GM15510 (cell line): ENCODE results near the gene DEAF1.
A peak's percentile ranks its signal among the peaks of the same experiment; 100 is the strongest.

Source experiments
- POLR2A ChIP-seq: IDR thresholded peaks from 3 replicates; pipeline ENCODE4 v1.6.1; 2011; ENCODE audit warnings: borderline replicate concordance; ENCODE audit not compliant: insufficient read length; ENCODE audit errors: extremely low read depth

Gene DEAF1

GRCh38 chr11:694563-695287 lies at the start of gene DEAF1:
Gene DEAF1, minus strand, starts transcription at chr11:695222. Its CDS starts 175 bp downstream, at chr11:695047.
- TF ChIP-seq POLR2A, result peak; percentile 39

DNA sequence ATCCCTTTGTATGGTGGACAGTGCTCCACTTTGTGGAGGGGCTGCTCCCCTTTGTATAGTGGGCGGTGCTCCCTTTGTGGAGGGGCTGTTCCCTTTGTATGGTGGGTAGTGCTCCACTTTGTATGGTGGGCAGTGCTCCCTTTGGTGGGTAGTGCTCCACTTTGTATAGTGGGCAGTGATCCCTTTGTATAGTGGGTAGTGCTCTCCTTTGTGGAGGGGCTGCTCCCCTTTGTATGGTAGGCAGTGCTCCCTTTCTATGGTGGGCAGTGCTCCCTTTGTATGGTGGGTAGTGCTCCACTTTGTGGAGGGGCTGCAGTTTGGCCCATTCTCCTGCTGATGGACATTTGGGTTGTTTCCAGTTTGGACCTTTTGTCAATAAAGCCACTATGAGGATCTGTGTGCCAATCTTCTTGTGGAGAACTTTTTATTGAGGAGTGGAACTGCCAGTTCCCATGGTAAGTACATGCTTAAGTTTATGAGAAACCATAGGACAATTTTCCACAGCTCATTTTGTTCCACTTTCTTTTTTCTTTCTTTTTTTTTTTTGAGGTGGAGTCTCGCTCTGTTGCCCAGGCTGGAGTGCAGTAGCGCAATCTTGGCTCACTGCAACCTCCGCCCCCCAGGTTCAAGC lies 47.7 kb upstream of the DEAF1 start:
- no peak for TF ChIP-seq POLR2A

GRCh38 chr11:742156-742546 lies 47.1 kb upstream of the DEAF1 start:
- TF ChIP-seq POLR2A, result no peak

DNA sequence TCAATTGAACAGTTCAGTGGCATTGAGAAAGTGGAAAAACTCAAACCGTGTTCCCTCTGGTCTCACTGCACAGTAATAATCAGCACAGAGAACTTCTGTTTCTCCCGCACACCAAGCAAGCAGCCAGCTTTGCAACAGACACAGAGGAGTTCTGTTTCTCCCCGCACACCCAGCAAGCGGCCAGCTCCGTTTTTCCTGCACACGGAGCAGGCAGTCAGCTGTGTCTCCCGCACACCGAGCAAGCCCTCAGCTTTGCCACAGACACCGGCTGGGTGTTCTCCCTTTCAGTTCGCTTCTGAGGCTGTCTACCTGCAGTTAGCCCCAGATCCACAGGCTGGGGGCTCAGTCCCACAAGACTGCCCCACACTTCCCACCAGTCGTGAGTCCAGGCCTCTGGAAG lies 42.3 kb upstream of the DEAF1 start:
- no peak for TF ChIP-seq POLR2A

DNA sequence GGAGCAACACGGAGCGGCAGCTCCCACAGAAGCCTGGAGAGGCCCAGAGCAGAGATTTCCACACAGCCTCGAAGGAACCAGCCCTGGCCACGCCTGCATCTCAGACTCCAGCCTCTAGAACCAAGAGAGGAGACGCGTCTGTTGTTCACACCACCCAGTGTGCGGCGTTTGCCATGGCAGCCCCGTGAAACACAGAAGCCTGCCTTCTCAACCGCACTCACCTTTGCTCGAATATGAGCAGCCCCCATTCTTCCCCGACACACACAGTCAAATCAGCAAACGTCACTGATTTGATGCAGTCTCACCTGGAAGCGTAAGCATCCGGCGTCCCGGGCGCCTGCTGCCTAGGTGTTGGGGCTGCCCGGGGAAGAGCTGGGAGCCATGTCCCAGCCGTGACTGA lies 38.0 kb upstream of the DEAF1 start:
- TF ChIP-seq POLR2A, result no peak

- TF ChIP-seq POLR2A, result no peak
Measured at GRCh38 chr11:729492-730074, 34.6 kb upstream of the DEAF1 start.

GRCh38 chr11:728901-729491 lies 34.0 kb upstream of the DEAF1 start:
- TF ChIP-seq POLR2A, result no peak

DNA sequence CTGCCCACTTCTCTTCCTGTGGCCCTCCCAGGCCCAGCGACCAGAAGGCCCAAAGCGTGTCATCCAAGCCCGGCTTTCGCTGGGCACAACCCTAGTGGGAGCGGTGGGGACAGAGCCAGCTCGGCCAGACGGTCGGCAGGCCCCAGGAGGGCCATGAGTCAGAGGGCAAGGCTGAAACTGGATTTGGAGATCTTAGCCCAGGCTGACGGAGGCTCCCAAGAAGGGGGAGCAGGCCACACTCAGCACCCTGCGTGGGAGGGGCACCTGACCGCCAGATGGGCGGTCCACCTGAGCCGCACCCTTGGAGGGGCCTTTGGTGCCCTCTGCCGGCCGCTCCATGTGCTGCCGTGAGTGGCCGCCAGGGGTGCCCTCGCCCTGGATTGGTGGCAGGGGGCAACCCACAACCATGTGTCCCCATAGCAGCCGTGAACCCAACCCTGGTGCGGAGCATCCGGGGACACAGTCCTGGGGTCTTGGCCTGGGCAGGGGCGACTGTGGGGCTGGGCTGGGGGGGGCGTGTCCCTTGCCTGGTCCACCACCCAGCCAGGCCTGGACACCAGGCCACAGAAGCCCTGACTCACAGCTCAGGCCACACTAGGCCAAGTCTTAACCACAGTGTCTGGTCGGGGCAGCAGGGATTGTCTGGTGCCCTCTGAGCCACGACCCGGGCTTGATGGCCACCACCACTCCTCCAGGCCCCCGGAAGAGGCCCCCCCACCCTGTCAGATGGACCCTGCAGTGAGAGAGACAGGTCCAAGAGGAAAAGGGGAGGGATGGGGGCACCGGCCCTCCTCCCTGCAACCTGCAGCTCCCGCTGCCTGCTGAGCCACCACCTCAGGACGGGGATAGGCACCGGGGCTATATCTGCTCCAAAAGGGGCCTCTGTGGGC lies 33.1 kb upstream of the DEAF1 start:
- TF ChIP-seq POLR2A, result no peak

DNA sequence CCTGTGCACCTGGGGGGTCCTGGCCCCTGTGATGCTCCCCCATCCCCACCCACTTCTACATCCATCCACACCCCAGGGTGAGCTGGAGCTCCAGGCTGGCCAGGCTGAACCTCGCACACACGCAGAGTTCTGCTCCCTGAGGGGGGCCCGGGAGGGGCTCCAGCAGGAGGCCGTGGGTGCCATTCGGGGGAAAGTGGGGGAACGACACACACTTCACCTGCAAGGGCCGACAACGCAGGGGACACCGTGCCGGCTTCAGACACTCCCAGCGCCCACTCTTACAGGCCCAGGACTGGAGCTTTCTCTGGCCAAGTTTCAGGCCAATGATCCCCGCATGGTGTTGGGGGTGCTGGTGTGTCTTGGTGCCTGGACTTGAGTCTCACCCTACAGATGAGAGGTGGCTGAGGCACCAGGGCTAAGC lies 32.3 kb upstream of the DEAF1 start:
- TF ChIP-seq POLR2A, result no peak

GRCh38 chr11:726278-727220 lies 31.5 kb upstream of the DEAF1 start:
- peak; percentile 25 for TF ChIP-seq POLR2A

DNA sequence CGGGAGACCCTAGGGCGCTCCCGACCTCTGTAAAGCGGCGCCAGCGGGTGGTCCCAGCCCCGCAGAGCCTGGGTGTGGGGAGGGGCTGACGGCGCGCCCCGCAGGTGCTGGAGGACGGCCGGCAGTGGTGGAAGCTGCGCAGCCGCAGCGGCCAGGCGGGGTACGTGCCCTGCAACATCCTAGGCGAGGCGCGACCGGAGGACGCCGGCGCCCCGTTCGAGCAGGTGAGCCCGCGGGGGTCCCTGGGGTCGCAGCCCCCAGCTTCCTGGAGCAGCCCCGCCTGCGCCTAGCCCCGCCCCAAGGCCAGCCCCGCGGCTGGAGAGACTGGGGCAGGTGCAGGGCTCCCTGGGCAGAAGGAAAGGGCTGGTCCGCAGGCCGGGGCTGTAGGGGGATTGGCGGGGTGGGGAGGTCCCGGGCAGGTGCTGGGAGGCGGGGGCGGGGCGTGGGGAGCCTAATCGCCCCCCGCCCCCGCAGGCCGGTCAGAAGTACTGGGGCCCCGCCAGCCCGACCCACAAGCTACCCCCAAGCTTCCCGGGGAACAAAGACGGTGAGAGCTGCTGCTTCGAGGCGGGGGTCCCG lies 30.7 kb upstream of the DEAF1 start:
- TF ChIP-seq POLR2A, result peak; percentile 48

GRCh38 chr11:724778-725386 lies 29.9 kb upstream of the DEAF1 start:
- no peak for TF ChIP-seq POLR2A
